ENCODE measurements around the gene HNRNPA2B1.

HNRNPA2B1 gene

DNA sequence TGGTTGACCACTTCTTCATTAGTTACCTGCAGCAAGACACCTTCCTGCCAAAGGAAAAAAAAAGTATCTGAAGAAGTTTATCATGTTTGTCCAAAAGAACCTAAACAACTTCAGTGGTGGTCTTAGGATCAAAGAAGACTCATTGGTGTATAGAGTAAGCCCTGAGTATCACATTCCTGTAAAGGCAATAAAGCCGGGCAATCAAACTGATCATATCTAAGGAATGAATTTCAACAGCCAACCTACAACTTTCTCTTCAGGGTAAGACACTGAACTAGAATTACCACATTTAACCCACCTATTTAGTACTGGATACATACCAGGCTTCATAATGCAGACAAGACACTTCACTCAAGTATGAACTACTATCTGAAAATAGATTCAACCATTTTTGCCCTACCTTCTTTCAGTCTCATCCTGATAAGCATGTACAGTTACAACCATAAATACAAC is 10.1 kb downstream of the HNRNPA2B1 start:
- Histone ChIP-seq H3K79me2 (ENCODE audit: insufficient read depth, low read length) (peaks cover 68% of the 10 kb centered on the region), H3K4me2 (ENCODE audit: low read depth, low read length, poor library complexity, severe bottlenecking) (peak overlapping the region; percentile 4), H3K9me2 (replicated peaks; ENCODE audit: low read depth, low read length) (no peaks in the 10 kb centered on the region), H4K20me1 (ENCODE audit: insufficient read depth, low read length, poor library complexity, severe bottlenecking) (peaks cover 93% of the 10 kb centered on the region), H3K36me3 (ENCODE audit: insufficient read depth, low read length) (peaks cover 72% of the 10 kb centered on the region), H3K4me3 (ENCODE audit: low read length, poor library complexity, severe bottlenecking) (no peak overlapping the region), H3K9me3 (ENCODE audit: insufficient read depth, low read depth, low read length) (no peaks in the 10 kb centered on the region), H2AFZ (ENCODE audit: low read length) (no peak overlapping the region), H3K4me1 (ENCODE audit: insufficient read depth, low read length, poor library complexity, severe bottlenecking) (peaks cover 39% of the 10 kb centered on the region), H3F3A (ENCODE audit: low read depth) (peaks cover 8% of the 10 kb centered on the region), H3K27me3 (ENCODE audit: insufficient read depth, low read length, poor library complexity, severe bottlenecking) (no peaks in the 10 kb centered on the region), H3K9ac (ENCODE audit: low read depth, low read length, poor library complexity, severe bottlenecking) (no peak overlapping the region)
- no peak for TF ChIP-seq EZH2phosphoT487 (IDR thresholded peaks at IDR 0.05; ENCODE audit: borderline replicate concordance)
- no peak for TF ChIP-seq CTCF (conservative IDR thresholded peaks at IDR 0.05; ENCODE audit: low read length)

- Histone ChIP-seq H4K20me1 (ENCODE audit: insufficient read depth, low read length, poor library complexity, severe bottlenecking) (peaks cover 90% of the 10 kb centered on the region), H3K4me2 (ENCODE audit: low read depth, low read length, poor library complexity, severe bottlenecking) (no peak overlapping the region), H3K36me3 (ENCODE audit: insufficient read depth, low read length) (peaks cover 64% of the 10 kb centered on the region), H3K4me1 (ENCODE audit: insufficient read depth, low read length, poor library complexity, severe bottlenecking) (peaks cover 36% of the 10 kb centered on the region), H2AFZ (ENCODE audit: low read length) (no peak overlapping the region), H3K4me3 (ENCODE audit: low read length, poor library complexity, severe bottlenecking) (no peak overlapping the region), H3F3A (ENCODE audit: low read depth) (peaks cover 15% of the 10 kb centered on the region), H3K9me3 (ENCODE audit: insufficient read depth, low read depth, low read length) (no peaks in the 10 kb centered on the region), H3K9ac (ENCODE audit: low read depth, low read length, poor library complexity, severe bottlenecking) (no peak overlapping the region), H3K9me2 (replicated peaks; ENCODE audit: low read depth, low read length) (no peaks in the 10 kb centered on the region), H3K79me2 (ENCODE audit: insufficient read depth, low read length) (peaks cover 61% of the 10 kb centered on the region), H3K27me3 (ENCODE audit: insufficient read depth, low read length, poor library complexity, severe bottlenecking) (no peaks in the 10 kb centered on the region)
- TF ChIP-seq CTCF (conservative IDR thresholded peaks at IDR 0.05; ENCODE audit: low read length): no peak
These were observed 10.8 kb downstream of the HNRNPA2B1 start for GRCh38 chr7:26189697-26190096.

- Histone ChIP-seq H4K20me1 (ENCODE audit: insufficient read depth, low read length, poor library complexity, severe bottlenecking) (peaks cover 86% of the 10 kb centered on the region), H3K4me1 (ENCODE audit: insufficient read depth, low read length, poor library complexity, severe bottlenecking) (peaks cover 29% of the 10 kb centered on the region), H3K4me2 (ENCODE audit: low read depth, low read length, poor library complexity, severe bottlenecking) (peak overlapping the region; percentile 3), H3K4me3 (ENCODE audit: low read length, poor library complexity, severe bottlenecking) (no peak overlapping the region), H3K9me3 (ENCODE audit: insufficient read depth, low read depth, low read length) (no peaks in the 10 kb centered on the region), H3K9me2 (replicated peaks; ENCODE audit: low read depth, low read length) (no peaks in the 10 kb centered on the region), H3K79me2 (ENCODE audit: insufficient read depth, low read length) (peaks cover 54% of the 10 kb centered on the region), H2AFZ (ENCODE audit: low read length) (no peak overlapping the region), H3F3A (ENCODE audit: low read depth) (peaks cover 19% of the 10 kb centered on the region), H3K27me3 (ENCODE audit: insufficient read depth, low read length, poor library complexity, severe bottlenecking) (no peaks in the 10 kb centered on the region), H3K36me3 (ENCODE audit: insufficient read depth, low read length) (peaks cover 58% of the 10 kb centered on the region), H3K9ac (ENCODE audit: low read depth, low read length, poor library complexity, severe bottlenecking) (no peak overlapping the region)
- TF ChIP-seq EZH2phosphoT487 (IDR thresholded peaks at IDR 0.05; ENCODE audit: borderline replicate concordance) (no peak), CTCF (conservative IDR thresholded peaks at IDR 0.05; ENCODE audit: low read length) (no peak)
These were observed 11.5 kb downstream of the HNRNPA2B1 start for GRCh38 chr7:26188957-26189541.
